Kasumi-1 (cell line): ENCODE results near the gene ITGBL1.

ENCODE experiments used
- DNase-seq, 2 experiments: peaks; one replicate each; lab custom pipeline; 2025; lab: John Stamatoyannopoulos, UW

Gene ITGBL1

DNA sequence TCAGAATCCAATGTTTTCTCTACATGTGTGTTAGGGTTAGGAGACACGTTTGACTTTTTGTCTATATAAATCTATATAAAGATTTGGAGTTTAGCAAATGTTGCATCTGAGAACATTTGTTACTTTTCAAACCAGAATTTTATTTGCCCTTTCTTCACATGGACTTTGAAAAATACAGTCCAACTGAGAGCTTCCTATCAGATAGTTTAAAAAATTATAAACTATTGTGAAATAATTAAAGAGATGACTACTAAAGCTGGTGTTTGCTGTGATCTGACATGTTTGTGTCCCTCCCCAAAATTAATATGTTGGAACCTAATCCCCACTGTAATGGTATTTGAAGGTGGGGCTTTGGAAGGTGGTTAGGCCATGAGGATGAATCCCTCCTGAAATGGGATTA lies 297.1 kb downstream of the ITGBL1 start:
- DNase-seq: no peak

GRCh38 chr13:101751488-101751887 lies 299.0 kb downstream of the ITGBL1 start:
- DNase-seq: peak in 1 of 2 experiments; percentile 5

GRCh38 chr13:101752432-101752831 lies 300.0 kb downstream of the ITGBL1 start:
- no peak for DNase-seq

GRCh38 chr13:101755228-101755887 lies 302.9 kb downstream of the ITGBL1 start:
- no peak for DNase-seq

DNA sequence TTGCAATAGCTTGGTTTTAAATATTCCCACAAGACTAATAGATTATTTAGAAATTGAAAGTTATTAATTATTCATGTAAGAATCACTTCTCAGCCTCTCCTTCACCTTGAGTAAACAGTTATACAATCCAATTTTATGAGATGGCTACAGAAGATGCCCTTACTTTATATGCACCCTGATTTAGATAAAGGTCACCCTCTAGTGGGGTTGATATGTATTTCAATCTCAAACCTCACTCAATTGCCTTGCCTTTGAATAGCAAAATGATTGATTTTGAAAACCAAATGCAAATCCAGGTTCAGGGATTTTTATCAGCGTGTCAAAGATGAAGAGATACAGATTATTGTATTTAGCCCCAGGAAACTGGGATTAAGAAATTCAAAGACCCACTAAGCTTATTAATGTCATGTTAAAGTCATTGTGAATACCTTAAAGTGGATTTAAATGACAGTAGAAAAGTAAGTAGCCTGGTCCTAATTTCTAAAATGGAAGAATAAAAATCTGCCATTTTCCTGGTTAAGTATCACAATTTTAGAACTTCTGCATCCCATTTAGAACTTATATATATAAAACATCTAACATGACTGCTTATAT lies 305.1 kb downstream of the ITGBL1 start:
- peak; percentile 58 to 70 for DNase-seq

DNA sequence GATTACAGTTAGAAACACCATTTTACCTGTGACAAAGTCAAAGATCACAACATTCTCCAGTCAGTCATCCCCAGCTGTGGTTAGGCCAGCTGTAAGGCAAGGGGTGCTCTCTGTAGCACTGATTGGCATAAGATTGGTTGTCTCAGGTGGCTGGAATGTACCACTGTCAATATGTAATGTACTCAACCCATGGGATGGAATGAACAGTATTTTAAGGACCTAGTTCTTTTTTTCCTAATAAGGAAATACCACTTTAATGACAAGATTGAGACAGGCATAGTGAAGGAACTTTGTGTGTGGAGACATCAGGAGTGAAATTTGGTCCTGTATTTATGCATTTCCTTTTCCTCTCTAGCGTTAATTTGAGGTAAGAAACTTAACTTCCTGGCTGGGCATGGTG lies 310.7 kb downstream of the ITGBL1 start:
- no peak for DNase-seq
